OCI-LY1 (cell line): ENCODE results near the gene TNFAIP1.

Experiments
- EZH2 ChIP-seq: fragments of 200-600 bp; sonication (generic), shearing (Covaris generic); IDR thresholded peaks from 2 replicates; pipeline ENCODE4 v1.8.0; 2017; ENCODE audit warnings: borderline replicate concordance, mixed run types, mild to moderate bottlenecking, antibody characterized with exemption, low read length, moderate library complexity, mixed read lengths
- TF ChIP-seq, protein P1 (sequence below): fragments of 200-600 bp; sonication (generic), shearing (Covaris generic); IDR thresholded peaks from 2 replicates; pipeline ENCODE4 v1.5.1; 2017; ENCODE audit warnings: mild to moderate bottlenecking, antibody characterized with exemption, low read length, moderate library complexity, mixed read lengths

DNA sequence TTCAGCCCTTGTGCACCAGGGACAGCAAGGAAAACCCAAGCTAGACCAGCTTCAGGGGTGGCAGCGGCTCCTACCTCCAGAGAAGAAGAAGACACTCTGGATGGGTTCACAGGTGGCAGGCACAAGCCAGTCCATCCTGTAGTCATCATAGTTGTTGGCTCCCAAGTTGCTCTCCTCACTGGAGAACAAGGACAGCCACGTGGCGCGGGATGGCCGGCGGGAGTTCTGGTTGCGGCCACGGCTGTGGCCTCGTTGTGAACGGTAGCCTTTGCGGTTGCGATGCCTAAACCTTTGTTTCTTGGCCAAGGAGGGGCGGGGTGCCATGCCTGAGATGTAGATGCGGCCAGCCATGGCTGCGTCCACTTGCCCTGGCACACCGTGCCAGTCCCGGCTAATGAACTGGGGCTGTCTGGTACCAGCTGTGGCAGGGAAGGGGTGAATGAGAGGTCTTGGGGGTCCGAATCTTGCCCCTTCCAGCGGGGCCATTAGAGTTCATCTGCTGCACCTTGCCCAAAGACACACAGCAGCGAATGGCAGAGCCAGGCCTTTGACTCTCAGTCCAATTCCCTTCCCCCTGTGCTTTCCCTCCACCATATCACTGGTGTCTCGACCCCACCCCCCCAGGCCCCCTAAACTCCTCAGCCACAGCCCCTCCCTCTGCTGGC lies 32.2 kb downstream of the TNFAIP1 start:
- TF ChIP-seq, protein P1, sequence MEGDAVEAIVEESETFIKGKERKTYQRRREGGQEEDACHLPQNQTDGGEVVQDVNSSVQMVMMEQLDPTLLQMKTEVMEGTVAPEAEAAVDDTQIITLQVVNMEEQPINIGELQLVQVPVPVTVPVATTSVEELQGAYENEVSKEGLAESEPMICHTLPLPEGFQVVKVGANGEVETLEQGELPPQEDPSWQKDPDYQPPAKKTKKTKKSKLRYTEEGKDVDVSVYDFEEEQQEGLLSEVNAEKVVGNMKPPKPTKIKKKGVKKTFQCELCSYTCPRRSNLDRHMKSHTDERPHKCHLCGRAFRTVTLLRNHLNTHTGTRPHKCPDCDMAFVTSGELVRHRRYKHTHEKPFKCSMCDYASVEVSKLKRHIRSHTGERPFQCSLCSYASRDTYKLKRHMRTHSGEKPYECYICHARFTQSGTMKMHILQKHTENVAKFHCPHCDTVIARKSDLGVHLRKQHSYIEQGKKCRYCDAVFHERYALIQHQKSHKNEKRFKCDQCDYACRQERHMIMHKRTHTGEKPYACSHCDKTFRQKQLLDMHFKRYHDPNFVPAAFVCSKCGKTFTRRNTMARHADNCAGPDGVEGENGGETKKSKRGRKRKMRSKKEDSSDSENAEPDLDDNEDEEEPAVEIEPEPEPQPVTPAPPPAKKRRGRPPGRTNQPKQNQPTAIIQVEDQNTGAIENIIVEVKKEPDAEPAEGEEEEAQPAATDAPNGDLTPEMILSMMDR, result no peak
- no peak for TF ChIP-seq EZH2
